ENCODE data around the gene SREBF2. TPM values are rescaled to one million over a fixed set of nuclear protein-coding genes. Genes with fewer than 3 reads are reported as not detected.

Gene SREBF2
- total RNA-seq, 1 donor from 2014 or later: 108 TPM

DNA sequence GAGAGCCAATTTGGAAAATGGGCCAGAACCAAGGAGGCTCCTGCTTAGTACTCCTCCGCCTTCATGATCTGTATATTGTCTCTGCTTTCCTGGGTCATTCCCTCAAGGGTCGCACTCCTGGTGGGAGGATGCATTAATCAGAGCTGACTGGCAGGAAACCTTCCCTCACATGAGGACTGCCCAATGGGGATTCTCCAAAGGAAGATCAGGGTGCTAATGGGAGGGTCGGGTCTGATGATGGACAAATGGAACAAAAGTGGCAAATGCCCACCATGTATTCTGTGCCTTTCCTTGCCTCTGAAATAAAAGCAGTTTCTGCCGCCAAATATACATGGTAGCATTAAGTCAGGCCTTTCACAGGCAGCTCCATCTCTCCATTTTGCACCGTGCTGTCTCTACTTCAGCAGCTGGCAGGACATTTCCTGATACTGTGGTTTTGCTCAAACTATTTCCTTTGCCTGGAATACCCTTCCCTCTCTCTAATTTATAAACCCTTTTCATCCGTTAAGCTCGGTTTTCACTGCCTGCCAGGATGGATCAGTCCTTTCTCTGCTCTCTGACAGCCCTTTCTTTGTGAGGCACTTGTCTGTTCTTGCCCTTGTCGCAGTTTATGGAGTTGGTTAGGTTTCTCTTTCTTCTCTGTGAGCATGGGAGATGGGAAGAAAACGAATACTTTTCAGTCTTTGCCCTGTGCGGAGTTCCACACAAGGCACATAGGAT is 13.5 kb downstream of the SREBF2 start:
- DNase-seq (ENCODE audit: low read depth): no peak
- Histone ChIP-seq H3K36me3 (ENCODE audit: control insufficient read depth, insufficient read depth, low read length) (no peaks in the 10 kb centered on the region), H3K27me3 (ENCODE audit: control insufficient read depth, insufficient read depth, low read length) (no peaks in the 10 kb centered on the region), H3K4me3 (ENCODE audit: low read depth, low read length) (no peak overlapping the region)
- TF ChIP-seq, protein P1, sequence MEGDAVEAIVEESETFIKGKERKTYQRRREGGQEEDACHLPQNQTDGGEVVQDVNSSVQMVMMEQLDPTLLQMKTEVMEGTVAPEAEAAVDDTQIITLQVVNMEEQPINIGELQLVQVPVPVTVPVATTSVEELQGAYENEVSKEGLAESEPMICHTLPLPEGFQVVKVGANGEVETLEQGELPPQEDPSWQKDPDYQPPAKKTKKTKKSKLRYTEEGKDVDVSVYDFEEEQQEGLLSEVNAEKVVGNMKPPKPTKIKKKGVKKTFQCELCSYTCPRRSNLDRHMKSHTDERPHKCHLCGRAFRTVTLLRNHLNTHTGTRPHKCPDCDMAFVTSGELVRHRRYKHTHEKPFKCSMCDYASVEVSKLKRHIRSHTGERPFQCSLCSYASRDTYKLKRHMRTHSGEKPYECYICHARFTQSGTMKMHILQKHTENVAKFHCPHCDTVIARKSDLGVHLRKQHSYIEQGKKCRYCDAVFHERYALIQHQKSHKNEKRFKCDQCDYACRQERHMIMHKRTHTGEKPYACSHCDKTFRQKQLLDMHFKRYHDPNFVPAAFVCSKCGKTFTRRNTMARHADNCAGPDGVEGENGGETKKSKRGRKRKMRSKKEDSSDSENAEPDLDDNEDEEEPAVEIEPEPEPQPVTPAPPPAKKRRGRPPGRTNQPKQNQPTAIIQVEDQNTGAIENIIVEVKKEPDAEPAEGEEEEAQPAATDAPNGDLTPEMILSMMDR (IDR thresholded peaks at IDR 0.05; ENCODE audit: insufficient read depth, low read length, poor library complexity, severe bottlenecking): no peak

DNA sequence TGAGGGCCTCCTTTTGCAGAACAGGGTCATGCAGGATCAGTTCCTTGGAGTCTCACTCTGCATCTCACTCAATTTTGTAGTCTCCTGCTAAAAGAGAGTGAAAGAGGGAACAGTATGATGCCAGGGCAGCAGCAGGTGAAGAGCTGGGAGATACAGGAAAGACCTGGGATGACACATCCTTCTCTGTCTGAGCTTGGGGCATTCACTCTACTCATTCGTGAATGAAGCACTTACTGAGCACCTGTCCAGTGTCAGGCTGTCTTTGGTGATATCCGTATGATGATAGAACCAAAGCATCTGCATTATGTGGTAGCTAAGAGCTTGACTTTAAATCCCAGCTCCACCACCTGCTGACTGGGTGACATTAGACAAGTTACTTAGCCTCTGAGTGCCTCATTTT is 14.4 kb downstream of the SREBF2 start:
- H3K4me3 ChIP-seq (ENCODE audit: low read depth, low read length): no peak overlapping the region
- TF ChIP-seq, protein P1 (IDR thresholded peaks at IDR 0.05; ENCODE audit: insufficient read depth, low read length, poor library complexity, severe bottlenecking): no peak
- H3K27me3 ChIP-seq (ENCODE audit: control insufficient read depth, insufficient read depth, low read length): no peaks in the 10 kb centered on the region
- no peak for DNase-seq (ENCODE audit: low read depth)
- H3K36me3 ChIP-seq (ENCODE audit: control insufficient read depth, insufficient read depth, low read length): no peaks in the 10 kb centered on the region

DNA sequence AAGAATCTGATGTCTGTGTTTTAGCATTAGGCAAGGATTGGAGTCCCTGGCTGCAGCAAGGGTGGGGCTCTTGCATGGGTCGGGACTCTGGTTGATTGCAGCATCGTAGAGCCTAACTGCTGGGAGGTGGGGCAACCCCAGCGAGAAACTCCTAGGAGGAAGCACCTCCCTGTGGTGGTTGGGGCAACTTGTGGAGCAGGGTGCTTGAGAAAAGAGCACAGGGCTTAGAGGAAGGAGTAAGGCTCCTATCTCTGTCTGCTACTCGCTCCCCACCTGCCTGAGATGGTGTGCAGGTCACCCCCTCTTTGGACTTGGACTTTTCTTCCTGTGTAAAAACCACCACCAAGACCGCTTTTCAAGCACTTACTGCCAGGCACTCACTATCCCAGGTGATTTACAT is 15.6 kb downstream of the SREBF2 start:
- no peak overlapping the region for H3K4me3 ChIP-seq (ENCODE audit: low read depth, low read length)
- no peaks in the 10 kb centered on the region for H3K27me3 ChIP-seq (ENCODE audit: control insufficient read depth, insufficient read depth, low read length)
- H3K36me3 ChIP-seq (ENCODE audit: control insufficient read depth, insufficient read depth, low read length): no peaks in the 10 kb centered on the region
- TF ChIP-seq, protein P1 (IDR thresholded peaks at IDR 0.05; ENCODE audit: insufficient read depth, low read length, poor library complexity, severe bottlenecking): no peak
- no peak for DNase-seq (ENCODE audit: low read depth)

DNA sequence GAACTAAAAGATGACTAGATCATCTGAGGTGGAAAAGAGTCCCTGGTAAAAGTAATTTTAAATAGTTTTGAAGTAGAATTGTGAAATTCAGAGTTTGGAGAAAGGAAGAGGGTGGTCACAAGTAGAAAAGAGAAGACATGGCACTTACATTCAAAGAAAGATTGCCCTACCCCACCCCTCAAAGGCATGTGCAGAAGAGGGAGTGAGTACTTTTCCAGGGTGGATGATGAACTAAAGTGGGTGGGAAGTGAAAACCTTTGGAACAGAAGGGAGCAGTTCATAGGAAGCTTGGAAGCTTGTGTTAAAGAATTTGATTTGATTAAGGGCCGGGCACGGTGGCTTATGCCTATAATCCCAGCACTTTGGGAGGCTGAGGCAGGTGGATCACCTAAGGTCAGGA is 23.6 kb downstream of the SREBF2 start:
- H3K27me3 ChIP-seq (ENCODE audit: control insufficient read depth, insufficient read depth, low read length): no peaks in the 10 kb centered on the region
- TF ChIP-seq, protein P1 (IDR thresholded peaks at IDR 0.05; ENCODE audit: insufficient read depth, low read length, poor library complexity, severe bottlenecking): no peak
- H3K36me3 ChIP-seq (ENCODE audit: control insufficient read depth, insufficient read depth, low read length): no peaks in the 10 kb centered on the region
- no peak for DNase-seq (ENCODE audit: low read depth)
- H3K4me3 ChIP-seq (ENCODE audit: low read depth, low read length): no peak overlapping the region

DNA sequence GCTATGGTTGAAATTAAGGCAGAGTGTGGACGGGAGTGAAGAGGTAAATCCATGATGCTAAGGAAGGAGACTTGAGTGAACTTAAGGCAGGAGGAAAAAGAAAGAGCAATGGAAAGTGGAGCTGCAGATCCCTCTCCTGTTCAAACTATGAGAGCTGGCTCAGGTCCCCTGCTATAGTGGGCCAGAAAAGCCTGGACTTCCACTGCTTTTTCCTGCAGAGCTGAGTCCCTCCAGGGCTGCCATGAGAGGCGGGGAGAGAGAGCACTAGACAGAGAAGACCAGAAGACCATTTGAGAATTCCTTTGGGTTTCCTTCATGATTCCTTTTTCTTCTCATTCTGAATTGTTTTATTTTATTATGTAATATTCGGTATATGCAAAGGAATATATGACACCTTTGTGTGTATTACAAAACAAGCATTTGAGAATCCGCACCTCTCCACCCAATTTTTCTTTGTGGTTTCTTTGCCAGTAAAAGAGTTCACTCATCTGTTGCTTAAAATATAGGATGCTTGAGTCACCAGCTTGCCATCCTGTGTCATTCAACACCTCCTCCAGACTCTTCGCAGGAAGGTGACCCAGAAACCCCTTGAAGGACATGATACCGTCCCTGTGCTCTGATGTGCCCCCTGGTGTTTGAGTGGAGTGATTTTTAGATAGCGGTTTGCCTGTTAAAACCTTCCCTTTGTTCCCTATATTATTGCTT is 24.4 kb downstream of the SREBF2 start:
- no peaks in the 10 kb centered on the region for H3K27me3 ChIP-seq (ENCODE audit: control insufficient read depth, insufficient read depth, low read length)
- H3K36me3 ChIP-seq (ENCODE audit: control insufficient read depth, insufficient read depth, low read length): no peaks in the 10 kb centered on the region
- no peak for DNase-seq (ENCODE audit: low read depth)
- TF ChIP-seq, protein P1 (IDR thresholded peaks at IDR 0.05; ENCODE audit: insufficient read depth, low read length, poor library complexity, severe bottlenecking): peak; percentile 68
- no peak overlapping the region for H3K4me3 ChIP-seq (ENCODE audit: low read depth, low read length)

All from kidney epithelial cell (primary cell).